ENCODE measurements around the gene TSC22D2. TPM values are rescaled to one million over a fixed set of nuclear protein-coding genes. Genes with fewer than 3 reads are reported as not detected.

TSC22D2 gene
- total RNA-seq, 3 donors from 2014 or later (not counting 1 experiment from before 2014, with no cell fraction given) = 50.1 to 66.3 (median 63.0) TPM

- DNase-seq = no peak
- intact Hi-C loops (cut with micrococcal nuclease) = no loop called here
- H3K27me3 Mint-ChIP-seq (ENCODE audit: low read depth in 2 of 2) = no peaks in the 10 kb centered on the region
- no peaks in the 10 kb centered on the region for H3K9me3 Mint-ChIP-seq
- no peaks in the 10 kb centered on the region for H3K4me1 Mint-ChIP-seq
- no peak overlapping the region for H3K4me3 ChIP-seq (ENCODE audit: low read length)
- H3K36me3 ChIP-seq (ENCODE audit: control insufficient read depth, insufficient read depth, low read length) = peaks cover 20% of the 10 kb centered on the region
- no peak for ATAC-seq
- no peak overlapping the region for H3K27ac ChIP-seq (ENCODE audit: low read length)
- no peak overlapping the region for H3K4me3 Mint-ChIP-seq
- no peaks in the 10 kb centered on the region for H3K36me3 Mint-ChIP-seq
- H3K27ac Mint-ChIP-seq = no peak overlapping the region
- no peaks in the 10 kb centered on the region for H3K4me1 ChIP-seq (ENCODE audit: control insufficient read depth, insufficient read depth, low read length)
- no peaks in the 10 kb centered on the region for H3K27me3 ChIP-seq (ENCODE audit: control insufficient read depth, insufficient read depth, low read length)
- no peaks in the 10 kb centered on the region for H3K9me3 ChIP-seq (ENCODE audit: control insufficient read depth, insufficient read depth, low read length)
- 100% methylated on average over 1 of the region's 1 CpG for WGBS (ENCODE audit: insufficient coverage)
- TF ChIP-seq CTCF (IDR thresholded peaks at IDR 0.05) = no peak
These were observed 54.0 kb downstream of the TSC22D2 start for GRCh38 chr3:150462108-150462507.

DNA sequence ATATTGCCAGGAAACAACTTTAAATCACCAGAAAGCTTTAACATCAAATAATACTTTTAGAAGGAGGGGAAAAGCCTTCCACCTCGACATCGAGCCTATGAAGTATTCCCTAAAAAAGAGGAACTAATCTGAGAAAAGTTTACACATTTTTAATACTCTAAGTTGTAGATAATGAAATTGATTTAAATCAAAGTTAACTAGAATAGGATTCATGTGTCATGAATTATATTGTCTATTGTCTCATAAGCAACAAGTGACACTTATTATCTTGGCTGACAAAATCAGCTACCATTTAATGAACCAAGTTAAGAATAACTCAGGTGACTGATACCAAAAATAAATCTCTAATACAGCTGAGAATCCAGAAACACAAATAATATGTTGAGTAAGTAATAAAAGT, 56.6 kb downstream of the TSC22D2 start:
- H3K36me3 Mint-ChIP-seq = no peaks in the 10 kb centered on the region
- H3K27ac ChIP-seq (ENCODE audit: low read length) = no peak overlapping the region
- intact Hi-C loops (cut with micrococcal nuclease) = no loop called here
- H3K36me3 ChIP-seq (ENCODE audit: control insufficient read depth, insufficient read depth, low read length) = peaks cover 4% of the 10 kb centered on the region
- H3K27ac Mint-ChIP-seq = no peak overlapping the region
- TF ChIP-seq CTCF (IDR thresholded peaks at IDR 0.05) = no peak
- DNase-seq (no peak), ATAC-seq (no peak)
- no peak overlapping the region for H3K4me3 ChIP-seq (ENCODE audit: low read length)
- H3K9me3 Mint-ChIP-seq = no peaks in the 10 kb centered on the region
- H3K4me3 Mint-ChIP-seq = no peak overlapping the region
- H3K27me3 Mint-ChIP-seq (ENCODE audit: low read depth in 2 of 2) = no peaks in the 10 kb centered on the region
- H3K4me1 ChIP-seq (ENCODE audit: control insufficient read depth, insufficient read depth, low read length) = no peaks in the 10 kb centered on the region
- no CpG with 5 or more reads among the region's 2 CpGs for WGBS (ENCODE audit: insufficient coverage)
- no peaks in the 10 kb centered on the region for H3K27me3 ChIP-seq (ENCODE audit: control insufficient read depth, insufficient read depth, low read length)
- no peaks in the 10 kb centered on the region for H3K4me1 Mint-ChIP-seq
- no peaks in the 10 kb centered on the region for H3K9me3 ChIP-seq (ENCODE audit: control insufficient read depth, insufficient read depth, low read length)

DNA sequence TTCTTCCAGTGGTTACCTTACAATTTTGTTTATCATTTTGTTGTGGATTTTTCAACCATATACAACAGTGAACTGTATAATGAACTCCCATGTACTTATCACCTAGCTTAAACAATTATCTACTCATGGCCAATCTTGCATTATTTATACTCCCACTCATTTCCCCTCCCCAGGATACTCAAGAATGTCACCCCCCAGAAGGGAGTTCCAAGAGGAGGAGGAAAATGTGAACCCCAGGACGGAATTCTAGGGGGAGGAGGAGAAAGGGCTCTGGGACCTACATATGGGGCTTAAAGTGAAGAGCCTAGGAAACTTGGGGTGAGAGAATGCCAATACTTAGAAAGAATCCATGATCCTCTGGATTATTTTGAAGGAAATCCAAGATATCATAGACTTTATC, 59.3 kb downstream of the TSC22D2 start:
- Mint-ChIP-seq H3K27ac (no peak overlapping the region), H3K4me3 (no peak overlapping the region), H3K27me3 (ENCODE audit: low read depth in 2 of 2) (no peaks in the 10 kb centered on the region), H3K9me3 (no peaks in the 10 kb centered on the region), H3K4me1 (no peaks in the 10 kb centered on the region), H3K36me3 (no peaks in the 10 kb centered on the region)
- H3K9me3 ChIP-seq (ENCODE audit: control insufficient read depth, insufficient read depth, low read length) = no peaks in the 10 kb centered on the region
- no peak overlapping the region for H3K4me3 ChIP-seq (ENCODE audit: low read length)
- no peak for TF ChIP-seq CTCF (IDR thresholded peaks at IDR 0.05)
- DNase-seq (no peak), ATAC-seq (no peak)
- no peaks in the 10 kb centered on the region for H3K36me3 ChIP-seq (ENCODE audit: control insufficient read depth, insufficient read depth, low read length)
- WGBS (ENCODE audit: insufficient coverage) = 73% methylated on average over 1 of the region's 1 CpG
- intact Hi-C loops (cut with micrococcal nuclease) = no loop called here
- H3K27me3 ChIP-seq (ENCODE audit: control insufficient read depth, insufficient read depth, low read length) = no peaks in the 10 kb centered on the region
- H3K27ac ChIP-seq (ENCODE audit: low read length) = no peak overlapping the region
- H3K4me1 ChIP-seq (ENCODE audit: control insufficient read depth, insufficient read depth, low read length) = no peaks in the 10 kb centered on the region

Measured in natural killer cell (primary cell).